ENCODE data around the gene CSF2. TPM values are rescaled to one million over a fixed set of nuclear protein-coding genes. Genes with fewer than 3 reads are reported as not detected.

Gene CSF2
- total RNA-seq, 1 experiment from 2014 or later: not detected

DNA sequence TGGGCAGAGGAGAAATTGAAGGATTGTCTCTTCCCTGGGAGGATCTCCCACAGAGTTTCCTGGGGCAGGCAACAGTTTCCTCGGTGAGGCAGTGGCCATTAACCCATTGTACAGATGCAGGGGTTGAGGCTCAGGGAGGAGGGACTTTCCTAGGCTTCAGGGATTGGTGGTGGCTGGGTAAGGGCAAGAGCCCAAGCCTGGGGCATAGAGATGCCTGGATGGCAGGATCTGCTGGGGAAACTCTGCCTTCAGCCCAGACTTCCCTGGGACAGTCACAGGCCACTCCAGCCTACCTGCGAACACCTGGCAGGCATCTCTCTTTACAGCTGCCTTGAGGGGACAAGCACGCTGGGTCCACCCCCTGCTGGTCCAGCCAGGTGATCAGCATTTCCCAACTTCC lies 3.6 kb upstream of the CSF2 start:
- no peak for DNase-seq
- H3K36me3 ChIP-seq: no peaks in the 10 kb centered on the region
- peaks cover 3% of the 10 kb centered on the region; the same call in 1 of the 2 replicates for H3K4me1 ChIP-seq
- H3K27me3 ChIP-seq: no peaks in the 10 kb centered on the region
- no peak overlapping the region for H3K4me3 ChIP-seq
- H3K9me3 ChIP-seq (replicated peaks): no peaks in the 10 kb centered on the region
- H3K27ac ChIP-seq: no peak overlapping the region

DNA sequence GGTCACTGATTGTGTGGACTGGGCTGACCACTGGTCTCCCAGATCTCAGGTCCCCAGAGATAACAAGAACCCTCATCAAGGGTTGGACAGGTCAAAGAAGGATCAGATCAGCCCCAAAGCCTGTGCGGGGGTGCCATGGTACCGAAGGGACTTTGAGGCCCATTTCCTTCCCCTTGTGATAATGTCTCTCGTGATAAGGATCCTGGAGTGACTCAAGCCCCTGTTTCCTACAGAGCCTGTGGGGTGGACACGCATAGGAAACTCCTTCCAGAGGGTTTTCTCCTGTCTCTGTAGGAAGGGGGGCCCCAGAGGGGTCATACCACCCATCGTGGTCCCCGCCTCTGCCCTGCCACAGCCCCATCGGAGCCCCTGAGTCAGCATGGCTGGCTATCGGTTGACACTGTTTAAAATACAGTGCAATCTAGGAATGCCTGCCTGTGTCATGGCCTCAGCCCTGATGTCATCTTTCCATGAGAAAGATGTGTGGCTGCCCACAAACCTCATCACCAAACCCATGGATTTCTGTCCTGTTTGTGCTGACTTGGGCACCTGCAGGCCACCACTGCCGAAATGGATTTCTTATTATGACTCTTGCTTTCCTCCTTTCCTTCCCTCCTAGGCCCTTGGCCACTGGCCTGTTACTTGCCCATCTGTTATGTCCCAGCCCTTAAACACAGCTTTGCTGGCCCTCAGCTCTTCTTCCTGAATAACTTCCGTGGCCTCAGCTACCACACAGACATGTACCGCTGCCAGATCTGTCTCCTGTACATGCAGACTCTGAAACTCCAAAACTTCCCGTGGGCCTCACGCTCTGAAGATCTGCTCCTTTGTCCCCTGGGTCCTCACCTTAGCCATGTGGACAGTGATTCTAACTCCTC lies 2.9 kb upstream of the CSF2 start:
- Histone ChIP-seq H3K9me3 (replicated peaks) (no peaks in the 10 kb centered on the region), H3K27me3 (no peaks in the 10 kb centered on the region), H3K27ac (no peak overlapping the region), H3K4me1 (no peaks in the 10 kb centered on the region), H3K36me3 (no peaks in the 10 kb centered on the region), H3K4me3 (no peak overlapping the region)
- DNase-seq: no peak

DNA sequence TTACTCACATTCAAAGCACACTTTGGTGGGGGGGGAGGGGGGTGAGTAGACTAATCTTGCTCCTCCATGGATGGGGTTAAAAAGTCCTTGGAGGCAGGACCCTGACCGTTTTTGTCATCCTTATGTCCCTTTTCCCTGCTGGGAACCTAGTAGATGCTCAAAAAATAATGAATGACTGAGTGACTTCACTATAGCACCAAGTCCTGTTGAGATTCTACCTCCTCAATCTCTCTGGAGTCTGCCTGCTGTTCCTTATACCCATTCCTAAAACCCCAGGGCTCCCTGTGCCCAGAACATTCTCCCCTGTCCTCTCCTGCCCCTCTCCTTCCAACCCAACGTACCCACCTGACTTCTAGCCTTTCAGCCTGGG lies 2.3 kb upstream of the CSF2 start:
- H3K9me3 ChIP-seq (replicated peaks): no peaks in the 10 kb centered on the region
- H3K4me3 ChIP-seq: no peak overlapping the region

DNA sequence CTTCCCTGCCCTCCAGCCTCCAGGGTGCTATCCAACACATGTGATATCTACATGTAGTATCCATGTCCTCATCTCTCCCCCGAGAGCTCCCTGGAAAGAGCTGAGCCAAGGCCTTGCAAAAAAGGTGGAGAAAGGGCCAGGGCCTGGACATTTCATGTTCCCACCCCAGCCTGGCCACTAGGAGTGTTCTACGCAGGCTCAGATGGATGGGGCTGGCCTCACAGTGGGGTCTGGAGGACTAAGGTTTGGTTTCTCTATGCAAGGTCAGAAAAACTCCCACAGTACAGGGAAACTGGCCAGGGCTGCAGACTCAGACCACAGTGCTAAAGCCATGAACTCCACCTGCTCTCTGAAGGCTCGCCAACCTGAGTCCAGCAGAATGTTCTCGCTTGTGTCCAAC lies 1.5 kb upstream of the CSF2 start:
- Histone ChIP-seq H3K36me3 (no peaks in the 10 kb centered on the region), H3K27ac (no peak overlapping the region), H3K9me3 (replicated peaks) (no peaks in the 10 kb centered on the region), H3K4me1 (no peaks in the 10 kb centered on the region), H3K27me3 (no peaks in the 10 kb centered on the region), H3K4me3 (no peak overlapping the region)
- no peak for DNase-seq

More for the DNA sequence above, 2.3 kb upstream of the CSF2 start:
- H3K27me3 ChIP-seq: no peaks in the 10 kb centered on the region
- no peaks in the 10 kb centered on the region for H3K4me1 ChIP-seq
- no peak overlapping the region for H3K27ac ChIP-seq
- no peak for DNase-seq
- no peaks in the 10 kb centered on the region for H3K36me3 ChIP-seq

DNA sequence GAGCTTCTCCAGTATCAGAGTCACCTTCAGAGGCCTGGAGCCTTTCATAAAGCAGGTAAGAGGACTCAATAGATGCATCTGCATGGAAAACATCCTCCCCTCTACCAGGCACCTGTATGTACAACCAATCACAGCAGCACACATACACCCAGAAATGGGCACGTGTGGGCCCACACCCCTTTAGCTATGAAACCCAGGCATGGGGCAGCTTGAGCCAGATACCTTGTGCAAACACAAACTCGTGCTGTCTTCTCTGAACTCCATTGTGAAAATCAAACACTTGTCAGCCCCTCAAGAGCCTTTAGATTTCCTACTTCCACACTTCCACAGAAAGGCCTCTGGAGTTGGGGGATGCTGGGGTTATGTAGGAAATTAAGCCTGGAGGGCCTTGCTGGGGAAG lies 1.1 kb upstream of the CSF2 start:
- H3K36me3 ChIP-seq: no peaks in the 10 kb centered on the region
- no peaks in the 10 kb centered on the region for H3K4me1 ChIP-seq
- H3K4me3 ChIP-seq: no peak overlapping the region
- no peak for DNase-seq
- no peaks in the 10 kb centered on the region for H3K9me3 ChIP-seq (replicated peaks)
- no peak overlapping the region for H3K27ac ChIP-seq
- H3K27me3 ChIP-seq: no peaks in the 10 kb centered on the region

DNA sequence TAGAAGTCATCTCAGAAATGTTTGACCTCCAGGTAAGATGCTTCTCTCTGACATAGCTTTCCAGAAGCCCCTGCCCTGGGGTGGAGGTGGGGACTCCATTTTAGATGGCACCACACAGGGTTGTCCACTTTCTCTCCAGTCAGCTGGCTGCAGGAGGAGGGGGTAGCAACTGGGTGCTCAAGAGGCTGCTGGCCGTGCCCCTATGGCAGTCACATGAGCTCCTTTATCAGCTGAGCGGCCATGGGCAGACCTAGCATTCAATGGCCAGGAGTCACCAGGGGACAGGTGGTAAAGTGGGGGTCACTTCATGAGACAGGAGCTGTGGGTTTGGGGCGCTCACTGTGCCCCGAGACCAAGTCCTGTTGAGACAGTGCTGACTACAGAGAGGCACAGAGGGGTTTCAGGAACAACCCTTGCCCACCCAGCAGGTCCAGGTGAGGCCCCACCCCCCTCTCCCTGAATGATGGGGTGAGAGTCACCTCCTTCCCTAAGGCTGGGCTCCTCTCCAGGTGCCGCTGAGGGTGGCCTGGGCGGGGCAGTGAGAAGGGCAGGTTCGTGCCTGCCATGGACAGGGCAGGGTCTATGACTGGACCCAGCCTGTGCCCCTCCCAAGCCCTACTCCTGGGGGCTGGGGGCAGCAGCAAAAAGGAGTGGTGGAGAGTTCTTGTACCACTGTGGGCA lies 642 bp downstream of the CSF2 start:
- Histone ChIP-seq H3K36me3 (no peaks in the 10 kb centered on the region), H3K27ac (no peak overlapping the region), H3K9me3 (replicated peaks) (no peaks in the 10 kb centered on the region), H3K27me3 (no peaks in the 10 kb centered on the region), H3K4me1 (no peaks in the 10 kb centered on the region), H3K4me3 (no peak overlapping the region)
- DNase-seq: no peak

DNA sequence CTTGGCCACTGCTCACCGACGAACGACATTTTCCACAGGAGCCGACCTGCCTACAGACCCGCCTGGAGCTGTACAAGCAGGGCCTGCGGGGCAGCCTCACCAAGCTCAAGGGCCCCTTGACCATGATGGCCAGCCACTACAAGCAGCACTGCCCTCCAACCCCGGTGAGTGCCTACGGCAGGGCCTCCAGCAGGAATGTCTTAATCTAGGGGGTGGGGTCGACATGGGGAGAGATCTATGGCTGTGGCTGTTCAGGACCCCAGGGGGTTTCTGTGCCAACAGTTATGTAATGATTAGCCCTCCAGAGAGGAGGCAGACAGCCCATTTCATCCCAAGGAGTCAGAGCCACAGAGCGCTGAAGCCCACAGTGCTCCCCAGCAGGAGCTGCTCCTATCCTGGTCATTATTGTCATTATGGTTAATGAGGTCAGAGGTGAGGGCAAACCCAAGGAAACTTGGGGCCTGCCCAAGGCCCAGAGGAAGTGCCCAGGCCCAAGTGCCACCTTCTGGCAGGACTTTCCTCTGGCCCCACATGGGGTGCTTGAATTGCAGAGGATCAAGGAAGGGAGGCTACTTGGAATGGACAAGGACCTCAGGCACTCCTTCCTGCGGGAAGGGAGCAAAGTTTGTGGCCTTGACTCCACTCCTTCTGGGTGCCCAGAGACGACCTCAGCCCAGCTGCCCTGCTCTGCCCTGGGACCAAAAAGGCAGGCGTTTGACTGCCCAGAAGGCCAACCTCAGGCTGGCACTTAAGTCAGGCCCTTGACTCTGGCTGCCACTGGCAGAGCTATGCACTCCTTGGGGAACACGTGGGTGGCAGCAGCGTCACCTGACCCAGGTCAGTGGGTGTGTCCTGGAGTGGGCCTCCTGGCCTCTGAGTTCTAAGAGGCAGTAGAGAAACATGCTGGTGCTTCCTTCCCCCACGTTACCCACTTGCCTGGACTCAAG lies 1.5 kb downstream of the CSF2 start:
- Histone ChIP-seq H3K9me3 (replicated peaks) (no peaks in the 10 kb centered on the region), H3K36me3 (no peaks in the 10 kb centered on the region), H3K4me1 (no peaks in the 10 kb centered on the region), H3K27me3 (no peaks in the 10 kb centered on the region), H3K4me3 (no peak overlapping the region), H3K27ac (no peak overlapping the region)
- DNase-seq: no peak

DNA sequence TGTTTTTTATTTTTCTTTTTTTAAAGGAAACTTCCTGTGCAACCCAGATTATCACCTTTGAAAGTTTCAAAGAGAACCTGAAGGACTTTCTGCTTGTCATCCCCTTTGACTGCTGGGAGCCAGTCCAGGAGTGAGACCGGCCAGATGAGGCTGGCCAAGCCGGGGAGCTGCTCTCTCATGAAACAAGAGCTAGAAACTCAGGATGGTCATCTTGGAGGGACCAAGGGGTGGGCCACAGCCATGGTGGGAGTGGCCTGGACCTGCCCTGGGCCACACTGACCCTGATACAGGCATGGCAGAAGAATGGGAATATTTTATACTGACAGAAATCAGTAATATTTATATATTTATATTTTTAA lies 2.1 kb downstream of the CSF2 start:
- Histone ChIP-seq H3K36me3 (no peaks in the 10 kb centered on the region), H3K9me3 (replicated peaks) (no peaks in the 10 kb centered on the region), H3K27ac (no peak overlapping the region), H3K4me3 (no peak overlapping the region), H3K27me3 (no peaks in the 10 kb centered on the region), H3K4me1 (no peaks in the 10 kb centered on the region)
- DNase-seq: no peak

DNA sequence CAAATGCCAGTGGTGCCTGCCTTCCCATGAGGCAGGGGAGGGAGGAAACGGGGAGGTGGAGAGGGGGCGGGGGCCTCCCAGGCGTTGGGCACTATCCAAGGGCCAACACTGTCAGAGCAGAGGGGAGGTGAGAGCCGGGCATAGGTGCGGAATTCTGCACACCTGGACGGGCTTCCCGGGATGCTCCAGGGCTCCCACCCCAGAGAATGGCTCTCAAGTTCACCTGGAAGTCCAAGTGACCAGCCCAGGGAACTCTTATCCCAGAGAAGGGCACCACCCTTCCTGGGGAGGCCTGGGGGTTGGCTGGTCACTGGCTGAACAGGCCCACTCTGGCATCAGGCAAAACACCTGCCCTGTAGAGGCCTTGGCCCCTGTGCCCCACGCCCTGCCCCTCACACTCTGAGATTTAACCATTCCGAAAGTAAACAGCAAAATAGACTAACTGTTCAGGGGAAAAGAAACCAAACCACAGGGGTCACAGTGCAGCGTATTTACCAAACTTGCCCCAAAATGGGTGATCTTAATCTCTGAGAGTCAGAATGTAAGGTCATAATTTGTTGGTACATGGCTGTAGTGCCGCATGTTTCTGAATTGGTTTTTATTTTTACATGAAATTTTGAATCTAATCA lies 2.7 kb downstream of the CSF2 start:
- Histone ChIP-seq H3K9me3 (replicated peaks) (no peaks in the 10 kb centered on the region), H3K4me1 (no peaks in the 10 kb centered on the region), H3K4me3 (no peak overlapping the region), H3K36me3 (no peaks in the 10 kb centered on the region), H3K27me3 (no peaks in the 10 kb centered on the region), H3K27ac (no peak overlapping the region)
- DNase-seq: no peak

DNA sequence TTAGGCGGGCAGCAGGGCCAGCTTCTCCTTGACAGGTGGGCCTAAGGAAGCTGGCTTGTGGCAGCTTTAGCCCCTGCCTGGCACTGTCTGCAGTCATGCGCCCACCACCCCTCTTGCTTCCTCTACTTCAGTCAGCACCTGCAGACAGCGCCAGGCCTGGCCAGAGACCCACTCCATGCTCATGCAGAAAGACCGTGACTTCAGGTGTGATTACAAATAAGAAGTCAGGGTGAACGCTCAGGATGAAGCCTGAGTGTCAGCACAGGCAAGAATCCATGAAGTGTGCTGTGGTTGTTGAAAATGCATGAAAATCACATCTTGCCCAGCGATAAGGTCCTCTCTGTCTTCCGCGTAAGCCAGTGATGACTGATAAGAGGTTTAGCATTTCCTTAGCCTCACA lies 3.4 kb downstream of the CSF2 start:
- Histone ChIP-seq H3K27me3 (no peaks in the 10 kb centered on the region), H3K36me3 (no peaks in the 10 kb centered on the region), H3K4me3 (no peak overlapping the region), H3K4me1 (no peaks in the 10 kb centered on the region), H3K27ac (no peak overlapping the region), H3K9me3 (replicated peaks) (no peaks in the 10 kb centered on the region)
- DNase-seq: no peak

DNA sequence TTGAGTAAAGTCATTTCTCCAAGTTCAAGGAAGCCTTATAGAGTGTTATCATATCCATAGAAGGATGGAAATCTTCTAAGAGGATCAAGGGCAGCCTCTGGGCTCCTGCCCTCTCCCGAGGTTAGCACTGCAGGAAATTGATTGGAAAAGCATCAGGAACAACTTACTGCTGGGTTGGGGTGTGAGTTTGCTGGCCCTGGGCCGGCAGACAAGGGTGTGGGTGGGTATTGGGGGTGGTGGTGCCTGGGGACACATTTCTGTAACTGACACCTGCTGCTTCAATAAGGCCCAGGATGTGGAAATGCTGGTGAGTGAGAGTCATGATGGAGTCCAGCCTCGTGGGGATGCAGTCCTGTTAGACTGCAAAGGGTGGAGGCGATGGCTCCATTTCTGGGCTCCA lies 5.5 kb downstream of the CSF2 start:
- Histone ChIP-seq H3K36me3 (no peaks in the 10 kb centered on the region), H3K9me3 (replicated peaks) (no peaks in the 10 kb centered on the region), H3K4me1 (no peaks in the 10 kb centered on the region), H3K27ac (no peak overlapping the region), H3K27me3 (no peaks in the 10 kb centered on the region), H3K4me3 (no peak overlapping the region)
- DNase-seq: no peak

DNA sequence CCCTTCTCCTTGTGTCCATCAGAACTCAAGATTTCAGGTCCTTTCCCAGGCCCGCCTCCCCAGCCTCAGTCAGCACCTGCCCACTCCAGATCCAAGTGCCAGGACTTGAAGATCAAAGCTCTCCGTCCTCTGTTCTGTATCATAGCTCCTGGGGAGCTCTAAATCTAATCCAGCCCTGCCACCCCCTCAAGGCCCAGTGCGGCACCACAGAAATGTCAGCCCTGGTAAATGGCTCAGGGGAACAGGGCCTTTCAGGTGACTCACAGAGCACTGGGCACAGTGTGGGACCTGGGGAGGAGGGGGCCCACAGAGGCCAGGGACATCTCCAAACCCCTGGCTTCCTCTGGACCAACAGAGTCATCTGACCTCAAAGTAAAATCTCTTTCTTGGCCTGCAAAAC lies 6.0 kb downstream of the CSF2 start:
- no peaks in the 10 kb centered on the region for H3K9me3 ChIP-seq (replicated peaks)
- DNase-seq: no peak

DNA sequence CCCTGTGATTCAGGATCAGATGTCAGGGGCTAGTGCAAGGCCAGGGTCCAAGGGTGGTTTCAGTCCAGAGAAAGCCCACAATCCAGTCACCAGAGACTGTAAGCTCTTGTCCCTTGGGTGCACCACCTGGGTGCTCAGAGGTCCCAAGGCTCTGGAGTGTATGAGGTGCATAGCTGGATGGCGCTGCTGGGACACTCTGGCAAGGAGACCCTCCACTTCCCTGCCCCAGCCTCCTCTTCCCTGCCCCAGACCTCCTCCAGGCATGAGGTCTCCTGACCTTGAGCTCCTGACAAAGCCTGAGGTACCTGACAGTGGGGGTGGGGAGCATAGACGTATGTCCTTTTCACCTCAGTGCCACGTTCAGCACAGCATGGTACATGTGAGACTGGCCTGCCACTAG lies 7.0 kb downstream of the CSF2 start:
- no peak for DNase-seq
- Histone ChIP-seq H3K27me3 (no peaks in the 10 kb centered on the region), H3K9me3 (replicated peaks) (no peaks in the 10 kb centered on the region), H3K27ac (no peak overlapping the region), H3K4me3 (no peak overlapping the region), H3K4me1 (peaks cover under 1% of the 10 kb centered on the region; the same call in 1 of the 2 replicates), H3K36me3 (no peaks in the 10 kb centered on the region)

More for the DNA sequence above, 6.0 kb downstream of the CSF2 start:
- no peak overlapping the region for H3K4me3 ChIP-seq
- no peaks in the 10 kb centered on the region for H3K4me1 ChIP-seq
- H3K27me3 ChIP-seq: no peaks in the 10 kb centered on the region
- H3K36me3 ChIP-seq: no peaks in the 10 kb centered on the region
- no peak overlapping the region for H3K27ac ChIP-seq

DNA sequence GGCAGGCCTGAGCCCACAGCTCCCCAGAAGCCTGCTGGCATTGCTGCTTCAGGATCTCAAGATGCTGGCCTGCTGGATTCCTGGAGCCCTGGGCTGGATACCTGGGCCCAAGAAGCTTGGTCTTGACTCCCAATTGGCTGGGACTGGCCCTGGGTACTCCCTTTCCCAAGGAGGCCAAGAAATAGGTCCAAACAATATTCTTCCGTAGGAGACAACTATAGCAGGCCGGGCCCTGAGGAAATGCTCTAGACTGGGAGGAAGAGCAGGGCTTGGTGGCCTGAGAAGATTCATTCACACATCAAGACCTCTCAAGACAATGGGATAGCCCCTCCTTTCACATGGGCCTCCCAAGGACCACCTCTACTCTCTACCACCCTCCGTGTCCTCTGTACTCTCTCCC lies 7.9 kb downstream of the CSF2 start:
- Histone ChIP-seq H3K27me3 (no peaks in the 10 kb centered on the region), H3K9me3 (replicated peaks) (no peaks in the 10 kb centered on the region), H3K27ac (no peak overlapping the region), H3K4me3 (no peak overlapping the region), H3K4me1 (peaks cover 9% of the 10 kb centered on the region), H3K36me3 (no peaks in the 10 kb centered on the region)
- no peak for DNase-seq
